A549 treated with dexamethasone at 1 μM for 4 hours (cell line): ENCODE data around the gene GDPD2. TPM values are rescaled to one million over a fixed set of nuclear protein-coding genes. Genes with fewer than 3 reads are reported as not detected.

Source experiments
- total RNA-seq: library from RNA; stranded (reverse); fragments of 200-300 nt; extraction: Qiagen RNA extraction; gene quantifications from 5 replicates; pipeline ENCODE4 v1.2.3, GENCODE V29; 2022

The GDPD2 gene
- 0.03 to 0.11 TPM (median 0.07 TPM) in 5 replicates for total RNA-seq

DNA sequence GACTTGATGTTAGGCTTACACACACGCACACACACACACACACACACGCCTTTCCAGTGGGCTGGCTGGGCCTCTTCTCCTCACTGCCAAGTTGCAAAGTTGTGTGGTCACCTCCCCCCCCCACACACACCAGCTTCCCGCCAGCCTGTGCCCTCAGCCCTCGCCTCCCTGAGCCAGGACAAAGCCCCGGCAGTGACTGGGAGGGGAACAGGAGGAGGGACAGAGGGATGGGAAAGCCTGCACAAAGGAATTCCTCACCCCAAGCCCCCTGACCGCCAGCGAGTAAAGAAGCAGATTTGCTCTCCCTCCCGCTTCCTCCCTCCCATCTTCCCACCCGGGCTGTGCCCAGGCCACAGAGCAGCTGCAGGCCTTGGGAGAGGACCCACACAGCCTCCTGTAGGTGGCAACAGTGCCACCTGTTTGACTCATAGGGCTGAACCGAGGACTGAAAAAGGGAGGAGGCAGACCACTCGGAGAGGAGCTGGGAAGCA is at the start of gene GDPD2:
Gene GDPD2 (plus strand): TSS at position 464 of the 491 bp plus-strand sequence. CDS start 1,671 bp downstream, outside the sequence.

GRCh38 chrX:70444326-70444945 is 21.3 kb downstream of the GDPD2 start, which contains the start of gene DLG3:
Gene DLG3 (plus strand): TSS chrX:70444835. CDS start chrX:70445202, 367 bp downstream.

Other genes starting within 250 kb of the GDPD2 start
- not detected in 5 replicates for gene DGAT2L6, start 245.8 kb upstream of the GDPD2 start, total RNA-seq
- gene AWAT1, start 188.7 kb upstream of the GDPD2 start, total RNA-seq, result not detected in 5 replicates
- not detected in 5 replicates for gene P2RY4, start 163.1 kb upstream of the GDPD2 start, total RNA-seq
- not detected in 5 replicates for gene ARR3, start 155.0 kb upstream of the GDPD2 start, total RNA-seq
- not detected in 5 replicates for gene RAB41, start 141.1 kb upstream of the GDPD2 start, total RNA-seq
- 87.1 to 110 TPM (median 90.8 TPM) in 5 replicates for gene PDZD11, start 133.4 kb upstream of the GDPD2 start, total RNA-seq
- gene KIF4A, start 133.2 kb upstream of the GDPD2 start, total RNA-seq, result 23.8 to 29.9 TPM (median 27.9 TPM) in 5 replicates
- gene DLG3, start 21.5 kb downstream of the GDPD2 start, total RNA-seq, result 5.0 to 9.5 TPM (median 8.4 TPM) in 5 replicates